Vagina (tissue), 2 donors: ENCODE data around the gene DYTN.

Experiments
- POLR2A ChIP-seq, 2 donors: fragments of 450-650 bp; IDR thresholded peaks; one replicate each; pipeline ENCODE4 v1.6.1; 2017; ENCODE audit warnings: antibody characterized with exemption in 2 of 2, mild to moderate bottlenecking in 2 of 2, moderate library complexity in 2 of 2
- TF ChIP-seq, protein P1 (sequence below), 3 experiments: fragments of 450-650 bp in 2 of 3; fragments of 200-600 bp in 1 of 3; sonication (generic) in 1 of 3; IDR thresholded peaks; one replicate each; pipeline ENCODE4 v1.5.1; 2017 to 2019; ENCODE audit warnings: antibody characterized with exemption in 3 of 3, mild to moderate bottlenecking in 2 of 3, moderate library complexity in 2 of 3

DNA sequence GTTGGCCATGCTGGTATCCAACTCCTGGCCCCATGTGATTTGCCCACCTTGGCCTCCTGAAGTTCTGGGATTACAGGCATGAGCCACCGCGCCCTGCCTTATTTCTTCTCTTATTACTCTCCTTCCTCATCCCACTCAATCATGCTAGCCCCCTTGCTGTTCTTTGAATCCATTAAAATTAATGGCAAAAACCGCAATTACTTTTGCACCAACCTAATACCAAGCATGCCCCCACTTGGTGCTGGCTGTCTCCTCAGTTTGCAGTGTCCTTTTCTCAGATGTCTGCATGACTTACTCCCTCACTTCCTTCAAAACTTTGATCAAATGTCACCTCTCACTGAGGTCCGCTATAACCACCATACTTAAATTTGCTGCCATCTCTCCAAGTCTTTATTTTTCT is 34.6 kb downstream of the DYTN start:
- TF ChIP-seq POLR2A (IDR thresholded peaks at IDR 0.05), result no peak
- TF ChIP-seq, protein P1, sequence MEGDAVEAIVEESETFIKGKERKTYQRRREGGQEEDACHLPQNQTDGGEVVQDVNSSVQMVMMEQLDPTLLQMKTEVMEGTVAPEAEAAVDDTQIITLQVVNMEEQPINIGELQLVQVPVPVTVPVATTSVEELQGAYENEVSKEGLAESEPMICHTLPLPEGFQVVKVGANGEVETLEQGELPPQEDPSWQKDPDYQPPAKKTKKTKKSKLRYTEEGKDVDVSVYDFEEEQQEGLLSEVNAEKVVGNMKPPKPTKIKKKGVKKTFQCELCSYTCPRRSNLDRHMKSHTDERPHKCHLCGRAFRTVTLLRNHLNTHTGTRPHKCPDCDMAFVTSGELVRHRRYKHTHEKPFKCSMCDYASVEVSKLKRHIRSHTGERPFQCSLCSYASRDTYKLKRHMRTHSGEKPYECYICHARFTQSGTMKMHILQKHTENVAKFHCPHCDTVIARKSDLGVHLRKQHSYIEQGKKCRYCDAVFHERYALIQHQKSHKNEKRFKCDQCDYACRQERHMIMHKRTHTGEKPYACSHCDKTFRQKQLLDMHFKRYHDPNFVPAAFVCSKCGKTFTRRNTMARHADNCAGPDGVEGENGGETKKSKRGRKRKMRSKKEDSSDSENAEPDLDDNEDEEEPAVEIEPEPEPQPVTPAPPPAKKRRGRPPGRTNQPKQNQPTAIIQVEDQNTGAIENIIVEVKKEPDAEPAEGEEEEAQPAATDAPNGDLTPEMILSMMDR (IDR thresholded peaks at IDR 0.05), result no peak
